Lower lobe of right lung (tissue), 2 donors: ENCODE measurements around the gene UPF2. TPM values are rescaled to one million over a fixed set of nuclear protein-coding genes. Genes with fewer than 3 reads are reported as not detected.
"Not testable (repeated sequence)": the region's sequence is repeated elsewhere in the genome, so short reads cannot be mapped to it uniquely, and the experiment has no call there.

Experiments
- ATAC-seq, 2 donors: fragments of 200-7000 bp; cut with Tn5 transposase; one replicate each; pipeline ENCODE4 v1.9.1; 2020 to 2022; ENCODE audit warnings: mild to moderate bottlenecking in 2 of 2, moderate library complexity in 2 of 2
- DNase-seq: peaks from one replicate; pipeline ENCODE4 v3.0.0-alpha.2; 2020
- H3K27ac ChIP-seq: fragments of 200-600 bp; one replicate; pipeline ENCODE4 v1.8.0; 2022
- H3K27me3 ChIP-seq: fragments of 200-600 bp; one replicate; pipeline ENCODE4 v1.8.0; 2022; ENCODE audit warnings: low read depth
- H3K36me3 ChIP-seq: fragments of 200-600 bp; one replicate; pipeline ENCODE4 v1.8.0; 2022; ENCODE audit warnings: mild to moderate bottlenecking
- H3K4me1 ChIP-seq: fragments of 200-600 bp; one replicate; pipeline ENCODE4 v1.8.0; 2022
- H3K4me3 ChIP-seq: fragments of 200-600 bp; one replicate; pipeline ENCODE4 v1.8.0; 2022; ENCODE audit warnings: mild to moderate bottlenecking
- H3K9me3 ChIP-seq: fragments of 200-600 bp; one replicate; pipeline ENCODE4 v1.8.0; 2022
- CTCF ChIP-seq: fragments of 200-600 bp; IDR thresholded peaks from one replicate; pipeline ENCODE4 v1.8.0; 2022; ENCODE audit warnings: antibody characterized with exemption, mild to moderate bottlenecking
- intact Hi-C: fragments of 100-400 bp; cut with DNase I; formaldehyde crosslinking; loops from one replicate; pipeline ENCODE4 v1.11.0; 2022
- total RNA-seq: library from RNA; stranded (reverse); fragmentation: NEBNext Ultra II Directional; extraction: Animal tissue kit (Norgen Biotek cat#: 25700); gene quantifications from one replicate; pipeline ENCODE4 v1.2.1, GENCODE V29; 2021
- donor health status: DM: no; HTN: yes; CAD: no; lungs with severe emphysema.

UPF2 gene
- total RNA-seq, 1 donor from 2014 or later = 21.0 TPM

GRCh38 chr10:11894381-11895107 lies 148.1 kb downstream of the UPF2 start:
- no peaks in the 10 kb centered on the region for H3K27me3 ChIP-seq
- intact Hi-C loops = no loop called here
- H3K9me3 ChIP-seq = no peaks in the 10 kb centered on the region
- ATAC-seq (no peak), DNase-seq (no peak)
- no peak overlapping the region for H3K4me3 ChIP-seq
- H3K36me3 ChIP-seq = no peaks in the 10 kb centered on the region
- TF ChIP-seq CTCF = no peak
- no peaks in the 10 kb centered on the region for H3K4me1 ChIP-seq
- H3K27ac ChIP-seq = no peak overlapping the region

DNA sequence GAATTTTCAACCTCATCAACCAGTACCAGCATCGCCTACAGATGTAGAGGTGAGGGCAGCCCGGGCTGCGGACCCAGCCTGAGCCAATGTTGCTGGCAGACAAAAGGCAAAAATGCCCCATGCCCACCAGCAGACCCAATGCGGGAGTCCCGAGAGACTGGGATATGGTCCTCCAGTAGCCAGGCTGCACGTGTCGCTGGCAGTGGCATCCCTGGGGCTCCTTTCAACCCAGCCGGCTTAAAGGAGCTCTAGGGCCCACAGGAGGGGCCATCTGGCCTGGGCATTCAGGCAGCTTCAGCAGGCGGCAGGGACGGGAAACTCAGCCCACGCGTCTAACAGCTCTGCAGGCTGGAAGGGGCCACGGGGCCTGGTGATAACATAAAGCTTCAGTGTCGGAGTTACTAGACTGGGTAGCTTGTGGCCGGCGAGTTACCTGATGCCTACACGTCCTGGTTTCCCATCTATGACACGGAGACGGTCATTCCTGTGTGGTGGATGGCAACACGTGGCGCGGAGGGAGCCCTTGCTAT lies 148.8 kb downstream of the UPF2 start:
- no peaks in the 10 kb centered on the region for H3K4me1 ChIP-seq
- no peaks in the 10 kb centered on the region for H3K36me3 ChIP-seq
- H3K4me3 ChIP-seq = no peak overlapping the region
- intact Hi-C loops = no loop called here
- no peaks in the 10 kb centered on the region for H3K9me3 ChIP-seq
- ATAC-seq (no peak), DNase-seq (no peak)
- H3K27ac ChIP-seq = no peak overlapping the region
- no peak for TF ChIP-seq CTCF
- no peaks in the 10 kb centered on the region for H3K27me3 ChIP-seq

GRCh38 chr10:11891776-11892486 lies 150.7 kb downstream of the UPF2 start:
- no peak overlapping the region for H3K27ac ChIP-seq
- no peaks in the 10 kb centered on the region for H3K27me3 ChIP-seq
- DNase-seq (no peak), ATAC-seq (no peak)
- H3K9me3 ChIP-seq = no peaks in the 10 kb centered on the region
- H3K36me3 ChIP-seq = no peaks in the 10 kb centered on the region
- intact Hi-C loops = no loop called here
- H3K4me3 ChIP-seq = no peak overlapping the region
- no peak for TF ChIP-seq CTCF
- no peaks in the 10 kb centered on the region for H3K4me1 ChIP-seq

- H3K4me1 ChIP-seq, intact Hi-C loops, H3K4me3 ChIP-seq, H3K9me3 ChIP-seq, H3K27ac ChIP-seq, DNase-seq, ATAC-seq, H3K36me3 ChIP-seq, H3K27me3 ChIP-seq: not testable (repeated sequence)
These were observed 153.3 kb downstream of the UPF2 start for GRCh38 chr10:11889263-11889662.

- Histone ChIP-seq H3K27me3 (no peaks in the 10 kb centered on the region), H3K36me3 (no peaks in the 10 kb centered on the region), H3K4me3 (no peak overlapping the region), H3K27ac (no peak overlapping the region), H3K9me3 (no peaks in the 10 kb centered on the region), H3K4me1 (no peaks in the 10 kb centered on the region)
- DNase-seq (no peak), ATAC-seq (peak in 1 of 2 donors; percentile 8)
- TF ChIP-seq CTCF = no peak
- intact Hi-C loops = no loop called here
These were observed 155.0 kb downstream of the UPF2 start for GRCh38 chr10:11887381-11888227.
